GM18526 (cell line): ENCODE results near the gene EGFLAM.

ENCODE experiments used
- POLR2A ChIP-seq: IDR thresholded peaks from 3 replicates; pipeline ENCODE4 v1.6.1; 2011; ENCODE audit not compliant: insufficient read length; ENCODE audit errors: extremely low read depth

The EGFLAM gene

GRCh38 chr5:38473008-38473407 is 214.6 kb downstream of the EGFLAM start:
- no peak for TF ChIP-seq POLR2A

GRCh38 chr5:38478166-38478565 is 219.8 kb downstream of the EGFLAM start:
- no peak for TF ChIP-seq POLR2A

- no peak for TF ChIP-seq POLR2A
Measured at GRCh38 chr5:38478878-38479277, 220.5 kb downstream of the EGFLAM start.

- no peak for TF ChIP-seq POLR2A
Measured at GRCh38 chr5:38479315-38479904, 221.1 kb downstream of the EGFLAM start.

- TF ChIP-seq POLR2A = no peak
Measured at GRCh38 chr5:38483805-38484398, 225.5 kb downstream of the EGFLAM start.

GRCh38 chr5:38494175-38494574 is 235.8 kb downstream of the EGFLAM start:
- TF ChIP-seq POLR2A = no peak

- no peak for TF ChIP-seq POLR2A
Measured at GRCh38 chr5:38494763-38495162, 236.4 kb downstream of the EGFLAM start.

GRCh38 chr5:38497946-38498345 is 239.6 kb downstream of the EGFLAM start:
- no peak for TF ChIP-seq POLR2A

GRCh38 chr5:38500573-38501260 is 242.4 kb downstream of the EGFLAM start:
- TF ChIP-seq POLR2A = no peak

GRCh38 chr5:38506302-38506701 is 247.9 kb downstream of the EGFLAM start:
- no peak for TF ChIP-seq POLR2A

- TF ChIP-seq POLR2A = no peak
Measured at GRCh38 chr5:38509185-38509584, 250.8 kb downstream of the EGFLAM start.
